HL-60 (cell line): ENCODE data around the gene PRSS8.

Source experiments
- POLR2AphosphoS5 ChIP-seq: IDR thresholded peaks from 2 replicates; pipeline ENCODE4 v1.6.1; 2012; ENCODE audit warnings: low read depth
- TF ChIP-seq, protein P1 (sequence below): IDR thresholded peaks from one replicate; pipeline ENCODE4 v1.5.1; 2011; ENCODE audit warnings: low read length, control low read depth, inconsistent platforms; ENCODE audit not compliant: insufficient read depth

DNA sequence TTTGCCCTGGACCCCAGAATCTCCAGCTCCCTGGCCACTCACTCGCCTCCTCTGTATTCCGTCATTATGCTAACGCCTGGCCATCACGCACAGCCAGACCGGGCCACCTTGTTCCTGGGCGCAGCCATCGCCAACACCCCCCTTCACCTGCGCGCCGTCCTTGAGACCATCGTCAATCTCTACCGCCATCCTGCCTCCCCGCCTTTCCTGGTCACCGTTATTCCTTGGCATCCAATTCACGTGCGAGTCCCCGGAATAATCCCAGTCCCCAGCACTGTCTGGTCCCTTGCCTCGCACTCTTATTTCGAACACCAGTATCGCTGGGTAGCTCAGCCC lies 41.5 kb downstream of the PRSS8 start:
- no peak for TF ChIP-seq POLR2AphosphoS5
- TF ChIP-seq, protein P1, sequence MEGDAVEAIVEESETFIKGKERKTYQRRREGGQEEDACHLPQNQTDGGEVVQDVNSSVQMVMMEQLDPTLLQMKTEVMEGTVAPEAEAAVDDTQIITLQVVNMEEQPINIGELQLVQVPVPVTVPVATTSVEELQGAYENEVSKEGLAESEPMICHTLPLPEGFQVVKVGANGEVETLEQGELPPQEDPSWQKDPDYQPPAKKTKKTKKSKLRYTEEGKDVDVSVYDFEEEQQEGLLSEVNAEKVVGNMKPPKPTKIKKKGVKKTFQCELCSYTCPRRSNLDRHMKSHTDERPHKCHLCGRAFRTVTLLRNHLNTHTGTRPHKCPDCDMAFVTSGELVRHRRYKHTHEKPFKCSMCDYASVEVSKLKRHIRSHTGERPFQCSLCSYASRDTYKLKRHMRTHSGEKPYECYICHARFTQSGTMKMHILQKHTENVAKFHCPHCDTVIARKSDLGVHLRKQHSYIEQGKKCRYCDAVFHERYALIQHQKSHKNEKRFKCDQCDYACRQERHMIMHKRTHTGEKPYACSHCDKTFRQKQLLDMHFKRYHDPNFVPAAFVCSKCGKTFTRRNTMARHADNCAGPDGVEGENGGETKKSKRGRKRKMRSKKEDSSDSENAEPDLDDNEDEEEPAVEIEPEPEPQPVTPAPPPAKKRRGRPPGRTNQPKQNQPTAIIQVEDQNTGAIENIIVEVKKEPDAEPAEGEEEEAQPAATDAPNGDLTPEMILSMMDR, result no peak
